HG03064 (cell line): ENCODE data around the gene PGBD5.

ENCODE experiments used
- ATAC-seq: cut with Tn5 transposase; IDR thresholded peaks from one replicate; pipeline ENCODE4 v1.9.1; 2021; ENCODE audit warnings: low read depth; ENCODE audit not compliant: unreplicated experiment

The PGBD5 gene

GRCh38 chr1:230330157-230330556 lies 96.0 kb downstream of the PGBD5 start:
- no peak for ATAC-seq

- ATAC-seq = no peak
These were observed 97.7 kb downstream of the PGBD5 start for GRCh38 chr1:230328342-230329015.

- ATAC-seq = no peak
These were observed 98.2 kb downstream of the PGBD5 start for GRCh38 chr1:230327892-230328284.

DNA sequence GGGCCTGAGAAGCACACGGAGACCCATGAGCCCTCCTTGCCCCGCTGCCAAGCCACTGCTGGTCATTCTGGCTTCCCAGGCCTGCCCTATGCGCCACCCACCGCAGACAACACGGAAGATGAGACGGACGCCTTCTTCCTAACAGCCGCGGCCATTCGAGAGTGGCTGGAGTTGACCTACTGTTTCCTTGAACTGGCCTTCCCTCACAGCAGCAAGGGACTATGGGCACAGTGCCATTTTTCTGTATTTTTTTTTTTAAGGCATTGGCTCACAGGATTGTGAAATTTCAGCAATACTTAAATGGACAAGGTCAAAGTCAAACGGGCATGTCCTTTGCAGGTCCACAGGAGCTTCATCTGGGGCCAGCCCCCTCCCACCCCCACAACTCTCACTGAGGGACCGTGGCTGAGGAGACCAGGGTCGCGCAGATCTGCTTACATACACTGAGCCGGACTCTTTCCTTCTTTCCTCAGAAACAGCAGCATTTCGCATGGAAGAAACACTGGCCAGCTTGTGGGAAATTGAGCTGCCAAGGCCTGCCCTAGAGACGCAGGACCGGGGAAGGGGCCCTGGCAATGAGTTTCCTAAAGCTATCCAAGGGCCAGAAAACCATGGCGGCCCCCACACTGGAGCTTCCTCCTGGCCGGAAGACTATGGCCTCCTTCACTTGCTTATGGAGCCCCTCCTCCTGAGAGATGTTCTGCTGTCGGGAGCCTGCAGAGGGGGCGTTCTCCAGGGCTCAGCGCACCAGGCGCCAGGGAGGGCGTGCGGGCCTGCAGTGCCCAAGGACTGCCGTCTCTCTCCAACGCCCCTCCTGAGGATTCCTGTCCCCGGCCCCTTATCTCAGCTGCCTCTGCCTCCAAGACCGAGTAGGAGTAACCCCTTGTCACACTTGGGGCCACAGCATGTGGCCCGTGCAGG lies 98.9 kb downstream of the PGBD5 start:
- no peak for ATAC-seq

DNA sequence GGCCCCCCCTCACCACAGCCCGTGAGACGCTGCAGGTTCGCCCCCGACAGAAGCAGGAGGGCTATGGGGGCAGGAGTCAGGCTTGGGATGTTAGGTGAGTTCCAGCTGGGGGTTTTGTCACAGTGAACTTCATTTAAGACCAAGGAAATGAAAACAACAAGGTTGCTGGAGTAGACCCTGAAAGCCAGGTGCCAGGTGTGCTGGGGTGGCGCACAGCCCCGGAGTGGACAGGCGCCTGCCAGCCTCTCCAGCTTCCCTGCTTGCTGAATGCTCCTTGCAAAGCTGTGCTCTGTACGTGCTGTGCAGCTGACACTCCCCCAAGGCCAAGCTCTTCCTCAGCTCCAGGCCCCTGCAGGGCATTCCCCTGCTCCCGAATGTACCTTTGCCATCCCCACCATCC lies 102.4 kb downstream of the PGBD5 start:
- ATAC-seq = no peak

DNA sequence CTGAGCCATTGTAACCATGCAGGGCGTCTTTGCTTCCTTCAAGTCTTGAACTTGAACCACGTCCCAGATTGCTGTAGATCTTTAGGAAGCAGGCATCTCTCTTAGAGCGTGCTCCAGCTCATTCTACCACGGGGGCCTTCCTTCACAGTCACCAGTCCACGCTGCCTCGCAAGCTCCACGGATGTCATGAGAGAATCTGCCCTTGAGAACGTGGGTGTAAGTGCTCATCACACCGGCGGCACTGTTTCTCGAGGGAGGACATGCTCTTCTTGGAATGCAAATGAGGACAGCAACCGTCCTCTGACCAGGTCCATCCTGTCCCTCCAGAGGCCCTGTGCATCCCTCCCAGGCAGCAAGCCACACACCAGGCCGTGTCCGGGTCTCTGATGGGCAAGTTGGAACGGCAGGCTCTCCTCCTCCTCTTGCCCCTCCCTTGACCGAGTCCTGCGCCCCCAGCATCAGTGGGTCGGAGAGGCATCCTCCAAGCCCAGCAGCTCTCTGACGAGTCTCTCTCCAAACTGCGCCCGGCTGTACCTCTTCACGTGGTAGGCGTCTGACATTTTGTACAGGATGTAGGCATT lies 103.1 kb downstream of the PGBD5 start:
- no peak for ATAC-seq

GRCh38 chr1:230322421-230322756 lies 103.7 kb downstream of the PGBD5 start:
- no peak for ATAC-seq

GRCh38 chr1:230321741-230322420 lies 104.3 kb downstream of the PGBD5 start:
- ATAC-seq = no peak

- no peak for ATAC-seq
These were observed 104.8 kb downstream of the PGBD5 start for GRCh38 chr1:230321341-230321740.

- ATAC-seq = no peak
These were observed 105.3 kb downstream of the PGBD5 start for GRCh38 chr1:230320804-230321203.

- no peak for ATAC-seq
These were observed 107.0 kb downstream of the PGBD5 start for GRCh38 chr1:230319014-230319747.

GRCh38 chr1:230317823-230318819 lies 108.0 kb downstream of the PGBD5 start:
- ATAC-seq = no peak

DNA sequence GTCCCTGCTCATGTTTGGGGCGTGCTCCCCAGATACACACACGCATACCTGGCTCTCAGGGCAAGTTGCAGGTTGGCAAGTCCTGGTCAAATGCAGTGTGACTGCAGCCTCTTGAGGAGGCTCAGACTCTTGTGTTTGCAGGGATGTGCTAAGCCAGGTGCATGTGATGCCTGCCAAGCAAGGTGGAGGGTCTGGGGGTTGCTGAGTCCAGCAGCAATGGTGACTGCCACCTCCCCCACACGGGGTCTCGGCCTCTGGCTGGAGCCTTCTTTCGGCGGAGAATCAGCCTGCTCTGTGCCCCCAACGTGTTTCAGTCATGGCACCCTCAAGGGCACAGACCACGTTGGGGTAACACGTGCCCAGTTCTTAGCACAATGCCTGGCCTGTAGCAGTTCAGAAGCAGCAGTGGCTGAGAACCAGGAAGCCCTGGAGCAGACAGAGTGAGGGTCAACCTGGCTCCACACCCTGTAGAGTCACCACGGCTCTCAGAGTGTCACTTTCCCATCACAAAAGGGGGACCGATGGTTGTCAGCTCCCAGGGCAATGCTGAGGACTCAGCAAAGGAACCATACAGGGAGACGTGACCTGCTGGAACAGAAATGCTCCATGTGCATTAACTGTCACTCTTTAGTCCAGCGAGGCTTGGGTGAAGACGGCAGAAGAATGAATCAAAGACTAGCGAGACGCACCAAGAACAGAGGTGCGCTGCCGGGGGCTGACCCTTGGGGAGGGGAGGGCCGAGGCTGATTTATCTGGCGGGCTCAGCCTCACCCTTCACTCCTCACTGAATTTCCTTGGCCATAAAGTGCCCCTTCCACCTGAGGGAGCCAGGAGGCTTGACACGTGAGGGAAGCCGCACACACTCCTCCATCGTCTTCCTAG lies 109.0 kb downstream of the PGBD5 start:
- ATAC-seq = no peak

GRCh38 chr1:230315099-230315498 lies 111.0 kb downstream of the PGBD5 start:
- no peak for ATAC-seq

- no peak for ATAC-seq
These were observed 112.0 kb downstream of the PGBD5 start for GRCh38 chr1:230314142-230314470.

GRCh38 chr1:230313453-230314141 lies 112.5 kb downstream of the PGBD5 start:
- no peak for ATAC-seq

DNA sequence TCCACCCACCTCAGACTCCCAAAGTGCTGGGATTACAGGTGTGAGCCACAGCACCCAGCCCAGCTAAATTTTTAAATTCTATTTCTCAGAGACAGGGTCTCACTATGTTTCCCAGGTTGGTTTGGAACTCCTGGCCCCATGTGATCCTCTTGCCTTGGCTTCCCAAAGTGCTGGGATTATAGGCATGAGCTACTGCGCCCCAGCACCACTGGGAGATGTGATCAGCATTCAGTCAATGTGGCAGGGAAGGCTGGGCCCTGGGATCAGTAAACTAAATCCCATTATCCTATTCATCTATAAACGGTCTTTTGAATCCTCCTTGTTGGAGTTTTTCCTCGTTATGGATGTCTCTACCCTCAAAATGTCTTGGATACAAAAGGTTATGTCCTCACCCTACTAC lies 113.5 kb downstream of the PGBD5 start:
- no peak for ATAC-seq
